ENCODE measurements around the gene PRPSAP2.

DNA sequence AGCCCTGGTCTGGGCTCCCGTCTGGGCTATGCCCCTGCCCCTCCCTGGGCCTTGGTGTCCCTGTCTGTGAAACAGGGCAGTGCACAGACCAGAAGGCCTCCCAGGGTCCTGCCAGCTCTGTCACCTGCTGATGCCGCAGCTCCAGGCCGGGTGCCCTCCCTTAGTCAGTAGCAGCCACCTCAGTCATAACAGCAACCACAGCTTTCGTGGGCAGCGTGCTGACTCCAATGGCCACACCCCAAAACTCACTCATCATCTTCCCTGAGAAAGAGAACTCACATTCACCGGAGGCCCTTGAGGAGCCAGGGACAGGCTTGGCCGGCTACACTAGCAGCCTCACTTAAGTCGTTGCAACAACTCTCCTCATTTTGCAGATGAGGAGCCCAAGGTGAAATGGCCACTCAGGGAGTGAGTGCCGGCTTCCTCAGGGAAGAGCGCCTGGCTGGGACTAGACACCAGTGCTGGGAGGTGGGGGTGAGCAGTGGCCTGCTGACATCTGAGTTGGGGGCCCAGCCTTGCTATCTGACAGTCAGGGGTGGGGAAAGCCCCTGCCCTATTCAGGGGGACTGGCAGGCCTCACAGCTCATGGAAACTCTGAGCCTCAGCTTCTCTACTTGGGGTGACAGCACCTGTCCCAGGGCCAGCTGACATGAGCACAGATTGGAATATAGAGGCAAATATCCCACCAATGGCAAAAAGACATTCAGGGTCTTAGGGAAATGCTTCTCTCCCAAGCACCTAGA, 116.6 kb downstream of the PRPSAP2 start:
- no peak for TF ChIP-seq CTCF (IDR thresholded peaks at IDR 0.05; ENCODE audit: low read depth, low read length, poor library complexity, severe bottlenecking)
- TF ChIP-seq EZH2phosphoT487 (IDR thresholded peaks at IDR 0.05; ENCODE audit: borderline replicate concordance, low read length) = no peak

Measured in DOHH2 (cell line).